H1 (cell line): ENCODE data around the gene PLCL1. TPM values are rescaled to one million over a fixed set of nuclear protein-coding genes. Genes with fewer than 3 reads are reported as not detected.

Experiments
- CTCF ChIA-PET: fragments of 300-600 bp; sonication (Branson Sonifier 250); formaldehyde crosslinking; loops from one replicate; lab custom pipeline; 2021; ENCODE audit not compliant: partially characterized antibody; lab: Charles Lee
- POLR2A ChIA-PET: fragments of 300-600 bp; sonication (Branson Sonifier 250); formaldehyde crosslinking; loops from one replicate; lab custom pipeline; 2021; ENCODE audit warnings: inconsistent platforms; ENCODE audit not compliant: partially characterized antibody; lab: Charles Lee
- DNase-seq, 2 experiments: peaks; one replicate each; pipeline versions ENCODE4 v3.0.0 to v3.0.0-alpha.2; 2010 to 2022; ENCODE audit warnings: low spot score in 2 of 2, low read depth in 1 of 2, mixed read lengths in 1 of 2
- FAIRE-seq: peaks from 2 replicates; lab custom pipeline; 2011; peaks lifted over from hg19 to GRCh38; lab: Jason Lieb, UNC
- H2AFZ ChIP-seq: 2 replicates; pipeline ENCODE4 v1.8.1; 2012; ENCODE audit warnings: low read length, inconsistent platforms
- H2AK5ac ChIP-seq: 2 replicates; pipeline ENCODE4 v1.6.1; 2013; ENCODE audit warnings: low read depth, low read length
- H2BK120ac ChIP-seq: replicated peaks from 2 replicates; pipeline ENCODE3; 2013; ENCODE audit warnings: low read depth, low read length, inconsistent platforms
- H2BK12ac ChIP-seq: 2 replicates; pipeline ENCODE4 v1.6.1; 2013; ENCODE audit warnings: low read depth, low read length
- H2BK15ac ChIP-seq: 2 replicates; pipeline ENCODE4 v1.6.1; 2013; ENCODE audit warnings: low read length
- H2BK20ac ChIP-seq: 2 replicates; pipeline ENCODE4 v1.6.1; 2013; ENCODE audit warnings: low read length
- H2BK5ac ChIP-seq: 2 replicates; pipeline ENCODE4 v1.6.1; 2013; ENCODE audit warnings: low read depth, low read length
- H3K14ac ChIP-seq: 2 replicates; pipeline ENCODE4 v1.6.1; 2013; ENCODE audit warnings: inconsistent platforms; ENCODE audit not compliant: insufficient read length
- H3K18ac ChIP-seq: 2 replicates; pipeline ENCODE4 v1.6.1; 2013; ENCODE audit warnings: low read length; ENCODE audit errors: extremely low read depth
- H3K23ac ChIP-seq: 2 replicates; pipeline ENCODE4 v1.6.1; 2013; ENCODE audit warnings: inconsistent platforms; ENCODE audit not compliant: insufficient read length
- H3K23me2 ChIP-seq: 2 replicates; pipeline ENCODE4 v1.6.1; 2013; ENCODE audit warnings: low read depth, low read length
- H3K27ac ChIP-seq: 2 replicates; pipeline ENCODE4 v1.6.1; 2011; ENCODE audit warnings: low read depth, low read length, inconsistent platforms
- H3K27me3 ChIP-seq, 4 experiments: replicated peaks in 1 of 4; 1 replicate in 1 of 4; 2 replicates in 3 of 4; pipeline versions ENCODE4 v1.6.1 to v1.8.1; 2011 to 2013; ENCODE audit warnings: low read length in 3 of 4, mild to moderate bottlenecking in 3 of 4, inconsistent platforms in 2 of 4, mixed read lengths in 2 of 4, moderate library complexity in 1 of 4; ENCODE audit not compliant: control insufficient read depth in 3 of 4, insufficient read depth in 3 of 4; ENCODE audit errors: extremely low read depth in 1 of 4
- H3K36me3 ChIP-seq, 4 experiments: 2 replicates each; pipeline versions ENCODE4 v1.6.1 to v1.8.1; 2011 to 2013; ENCODE audit warnings: mild to moderate bottlenecking in 4 of 4, low read length in 3 of 4, moderate library complexity in 2 of 4, control low read depth in 1 of 4, inconsistent platforms in 1 of 4; ENCODE audit not compliant: insufficient read depth in 4 of 4, control insufficient read depth in 2 of 4
- H3K4ac ChIP-seq: replicated peaks from 2 replicates; pipeline ENCODE3; 2013; ENCODE audit warnings: low read length, low read depth, mixed read lengths, inconsistent platforms; ENCODE audit not compliant: insufficient read length
- H3K4me1 ChIP-seq, 4 experiments: replicated peaks in 1 of 4; 1 replicate in 1 of 4; 2 replicates in 3 of 4; pipeline versions ENCODE4 v1.6.1 to v1.8.1; 2011 to 2013; ENCODE audit warnings: low read length in 3 of 4, inconsistent platforms in 2 of 4, mixed read lengths in 1 of 4; ENCODE audit not compliant: insufficient read depth in 4 of 4, control insufficient read depth in 3 of 4
- H3K4me2 ChIP-seq, 2 experiments: 2 replicates each; pipeline versions ENCODE4 v1.6.1 to v1.8.1; 2011 to 2013; ENCODE audit warnings: low read depth in 2 of 2, low read length in 2 of 2, control low read depth in 1 of 2, inconsistent platforms in 1 of 2, mild to moderate bottlenecking in 1 of 2; ENCODE audit not compliant: insufficient read depth in 1 of 2
- H3K4me3 ChIP-seq, 4 experiments: fragments of 200-600, 300-600 bp in 1 of 4; sonication (generic), shearing (Covaris generic), sonication (Bioruptor Twin) in 1 of 4; 2 replicates each; pipeline versions ENCODE4 v1.5.1 to v1.8.1; 2011 to 2016; ENCODE audit warnings: low read length in 4 of 4, low read depth in 3 of 4, control low read depth in 2 of 4, inconsistent platforms in 2 of 4, mild to moderate bottlenecking in 2 of 4, mixed read lengths in 1 of 4, moderate library complexity in 1 of 4; ENCODE audit not compliant: insufficient read depth in 2 of 4; ENCODE audit errors: extremely low read depth in 1 of 4
- H3K56ac ChIP-seq: replicated peaks from 2 replicates; pipeline ENCODE3; 2013; ENCODE audit warnings: low read depth, mild to moderate bottlenecking, mixed read lengths, low read length, inconsistent platforms; ENCODE audit not compliant: insufficient read length
- H3K79me1 ChIP-seq: 2 replicates; pipeline ENCODE4 v1.6.1; 2013; ENCODE audit warnings: low read depth, low read length, control low read depth
- H3K79me2 ChIP-seq, 2 experiments: 2 replicates each; pipeline versions ENCODE4 v1.6.1 to v1.8.1; 2012 to 2013; ENCODE audit warnings: low read length in 2 of 2, mild to moderate bottlenecking in 2 of 2, inconsistent platforms in 1 of 2; ENCODE audit not compliant: insufficient read depth in 2 of 2, control insufficient read depth in 1 of 2
- H3K9ac ChIP-seq, 4 experiments: replicated peaks in 1 of 4; 1 replicate in 1 of 4; 2 replicates in 3 of 4; pipeline versions ENCODE4 v1.6.1 to v1.8.1; 2011 to 2013; ENCODE audit warnings: low read depth in 3 of 4, low read length in 3 of 4, control low read depth in 2 of 4, mild to moderate bottlenecking in 2 of 4, moderate library complexity in 2 of 4, inconsistent platforms in 1 of 4; ENCODE audit errors: extremely low read depth in 1 of 4
- H3K9me3 ChIP-seq, 2 experiments: 2 replicates each; pipeline versions ENCODE4 v1.6.1 to v1.8.1; 2012 to 2013; ENCODE audit warnings: mild to moderate bottlenecking in 2 of 2, moderate library complexity in 2 of 2, control low read depth in 1 of 2, inconsistent platforms in 1 of 2, low read depth in 1 of 2, low read length in 1 of 2, mixed read lengths in 1 of 2; ENCODE audit not compliant: insufficient read depth in 2 of 2
- H4K20me1 ChIP-seq, 2 experiments: replicated peaks in 1 of 2; 2 replicates each; pipeline versions ENCODE3 to v1.8.1; 2011 to 2013; ENCODE audit warnings: inconsistent platforms in 2 of 2, low read length in 2 of 2, mild to moderate bottlenecking in 1 of 2; ENCODE audit not compliant: insufficient read depth in 2 of 2, control insufficient read depth in 1 of 2
- H4K5ac ChIP-seq: 2 replicates; pipeline ENCODE4 v1.6.1; 2013; ENCODE audit warnings: low read length, low read depth, mixed read lengths, inconsistent platforms; ENCODE audit not compliant: insufficient read length
- H4K8ac ChIP-seq: 2 replicates; pipeline ENCODE4 v1.8.0; 2013; ENCODE audit warnings: mild to moderate bottlenecking, moderate library complexity, low read length, inconsistent platforms; ENCODE audit not compliant: insufficient read depth; ENCODE audit errors: extremely low read depth
- H4K91ac ChIP-seq: replicated peaks from 2 replicates; pipeline ENCODE3; 2013; ENCODE audit warnings: low read length, mixed read lengths, inconsistent platforms; ENCODE audit not compliant: insufficient read length
- BACH1 ChIP-seq: IDR thresholded peaks from 2 replicates; pipeline ENCODE4 v1.6.1; 2012; ENCODE audit warnings: low read length, improper control_type of control experiment
- BCL11A ChIP-seq, 2 experiments: IDR thresholded peaks; one replicate each; pipeline ENCODE4 v1.6.1; 2011; ENCODE audit warnings: low read depth in 2 of 2, low read length in 2 of 2, mild to moderate bottlenecking in 2 of 2
- CBX8 ChIP-seq: fragments of 300-800, 300-1000 bp; sonication (generic); IDR thresholded peaks from 2 replicates; pipeline ENCODE4 v1.7.1; 2016; ENCODE audit warnings: low read depth, low read length, borderline replicate concordance
- EGR1 ChIP-seq: IDR thresholded peaks from 2 replicates; pipeline ENCODE4 v1.6.1; 2011; ENCODE audit warnings: low read depth, low read length, borderline replicate concordance
- JUND ChIP-seq: IDR thresholded peaks from 2 replicates; pipeline ENCODE4 v1.6.1; 2011; ENCODE audit warnings: mild to moderate bottlenecking, improper control_type of control experiment, low read length
- NRF1 ChIP-seq: IDR thresholded peaks from 2 replicates; pipeline ENCODE4 v1.6.1; 2011; ENCODE audit warnings: mild to moderate bottlenecking, low read depth, low read length, improper control_type of control experiment
- POLR2A ChIP-seq, 2 experiments: IDR thresholded peaks; 1 replicate in 1 of 2; 2 replicates in 1 of 2; pipeline ENCODE4 v1.6.1; 2011; ENCODE audit warnings: low read depth in 2 of 2, low read length in 2 of 2, mild to moderate bottlenecking in 2 of 2; ENCODE audit errors: control extremely low read depth in 1 of 2
- TBP ChIP-seq: IDR thresholded peaks from 2 replicates; pipeline ENCODE4 v1.6.1; 2011; ENCODE audit warnings: low read depth, low read length, improper control_type of control experiment
- ZNF274 ChIP-seq: IDR thresholded peaks from 2 replicates; pipeline ENCODE4 v1.7.0; 2012; ENCODE audit warnings: low read length, borderline replicate concordance; ENCODE audit errors: extremely low read depth
- WGBS, 2 experiments: shearing (Covaris generic) in 1 of 2; methylation state at CpG; one replicate each; pipeline versions ENCODE4 v1.1.6 to v1.1.7; 2013 to 2015; ENCODE audit warnings: low lambda C conversion rate in 2 of 2, mixed read lengths in 2 of 2, inconsistent platforms in 1 of 2, low coverage in 1 of 2, missing lambda C conversion rate in 1 of 2; ENCODE audit not compliant: insufficient replicate concordance in 2 of 2, insufficient coverage in 1 of 2, insufficient read length in 1 of 2; ENCODE audit errors: extremely low coverage in 1 of 2, missing lambda C conversion rate in 1 of 2; 5-methylcytosine and 5-hydroxymethylcytosine counted together
- polyA plus RNA-seq, 7 experiments: library from polyadenylated mRNA; depleted of rRNA in 3 of 7; stranded (reverse) in 5 of 7; unstranded in 2 of 7; fragments of >200 nt in 5 of 7; fragments of 200-250 nt in 2 of 7; gene quantifications; 1 replicate in 5 of 7; 2 replicates in 1 of 7; 4 replicates in 1 of 7; pipeline versions ENCODE4 v1.2.1 to v1.2.3, GENCODE V29; 2011 to 2013; ENCODE audit warnings: missing spikeins in 2 of 7, mixed read lengths in 2 of 7
- total RNA-seq: library from RNA; stranded (reverse); fragmentation: NEBNext Ultra II Directional; extraction: Animal tissue kit (Norgen Biotek cat#: 25700); gene quantifications from 2 replicates; pipeline ENCODE4 v1.2.1, GENCODE V29; 2021

PLCL1 gene
- total and polyA plus RNA-seq, 2 of the 8 experiments (the other 6 are each of a cell fraction or from before 2014, with no cell fraction given) = not detected

GRCh38 chr2:198164843-198165242 lies 360.4 kb downstream of the PLCL1 start:
- Histone ChIP-seq H2AFZ (no peak overlapping the region), H3K9ac (no peak overlapping the region), H2BK15ac (no peak overlapping the region), H3K36me3 (no peaks in the 10 kb centered on the region; a peak in 1 of 8 replicates), H3K56ac (no peak overlapping the region), H2AK5ac (no peak overlapping the region), H3K4me3 (no peak overlapping the region), H3K27me3 (no peaks in the 10 kb centered on the region), H3K23ac (no peak overlapping the region), H4K91ac (no peak overlapping the region), H2BK12ac (no peak overlapping the region), H2BK20ac (no peak overlapping the region), H3K79me2 (no peaks in the 10 kb centered on the region), H2BK120ac (no peak overlapping the region), H3K23me2 (no peaks in the 10 kb centered on the region), H3K27ac (no peak overlapping the region), H3K9me3 (no peaks in the 10 kb centered on the region), H3K18ac (no peak overlapping the region), H4K5ac (no peak overlapping the region), H3K4me1 (no peaks in the 10 kb centered on the region), H4K20me1 (no peaks in the 10 kb centered on the region), H2BK5ac (no peak overlapping the region), H4K8ac (no peak overlapping the region), H3K4ac (no peak overlapping the region), H3K14ac (no peak overlapping the region), H3K79me1 (no peaks in the 10 kb centered on the region), H3K4me2 (no peak overlapping the region)
- CTCF ChIA-PET = interaction anchor here (2.1 to 2.3 kb wide), 2 partner anchors 18 to 131 kb away, joined by 8 to 9 read pairs; no protein-coding TSS in a partner anchor
- TF ChIP-seq TBP (no peak), NRF1 (no peak), ZNF274 (no peak), EGR1 (no peak), CBX8 (no peak), JUND (no peak), POLR2A (IDR thresholded peaks at IDR 0.05; ENCODE audit: control extremely low read depth in 1 of 2, low read depth in 2 of 2, low read length in 2 of 2) (no peak), BACH1 (no peak), BCL11A (IDR thresholded peaks at IDR 0.05; ENCODE audit: low read depth in 2 of 2, low read length in 2 of 2) (no peak)
- DNase-seq (no peak), FAIRE-seq (no peak)
- 91% methylated on average over 4 of the region's 6 CpGs; no CpG with 5 or more reads in 1 of the 2 experiments for WGBS, 2 experiments
- POLR2A ChIA-PET = no interaction called here
